Endometrial microvascular endothelial cells (primary cell): ENCODE results near the gene LMO2. TPM values are rescaled to one million over a fixed set of nuclear protein-coding genes. Genes with fewer than 3 reads are reported as not detected.
"Not testable (repeated sequence)": the region's sequence is repeated elsewhere in the genome, so short reads cannot be mapped to it uniquely, and the experiment has no call there.

Source experiments
- in situ Hi-C: cut with HindIII; loops from 2 replicates; pipeline ENCODE4 v1.10.0; 2017; ENCODE audit warnings: low sequenced_read_pairs, low pct_unique_long_range_greater_than_20kb; ENCODE audit errors: inconsistent ontology term
- total RNA-seq: library from RNA; depleted of rRNA; stranded (reverse); fragments of >200 nt; gene quantifications from one replicate; pipeline ENCODE4 v1.2.3, GENCODE V29; 2015; ENCODE audit errors: inconsistent ontology term

LMO2 gene
- total RNA-seq, 1 donor from 2014 or later: 7.7 TPM

DNA sequence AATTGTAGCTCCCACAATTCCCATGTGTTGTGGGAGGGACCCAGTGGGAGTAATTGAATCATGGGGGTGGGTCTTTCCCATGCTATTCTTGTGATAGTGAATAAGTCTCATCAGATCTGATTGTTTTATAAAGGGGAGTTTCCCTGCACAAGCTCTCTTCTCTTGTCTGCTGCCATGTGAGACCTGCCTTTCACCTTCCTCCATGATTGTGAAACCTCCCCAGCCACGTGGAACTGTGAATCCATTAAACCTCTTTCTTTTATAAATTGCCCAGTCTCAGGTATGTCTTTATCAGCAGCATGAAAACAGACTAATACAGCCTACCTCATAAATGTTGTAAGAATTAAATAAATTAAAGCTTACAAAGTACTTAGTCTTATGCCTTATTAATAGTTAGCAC lies 25.5 kb upstream of the LMO2 start:
- in situ Hi-C loops: not testable (repeated sequence)

DNA sequence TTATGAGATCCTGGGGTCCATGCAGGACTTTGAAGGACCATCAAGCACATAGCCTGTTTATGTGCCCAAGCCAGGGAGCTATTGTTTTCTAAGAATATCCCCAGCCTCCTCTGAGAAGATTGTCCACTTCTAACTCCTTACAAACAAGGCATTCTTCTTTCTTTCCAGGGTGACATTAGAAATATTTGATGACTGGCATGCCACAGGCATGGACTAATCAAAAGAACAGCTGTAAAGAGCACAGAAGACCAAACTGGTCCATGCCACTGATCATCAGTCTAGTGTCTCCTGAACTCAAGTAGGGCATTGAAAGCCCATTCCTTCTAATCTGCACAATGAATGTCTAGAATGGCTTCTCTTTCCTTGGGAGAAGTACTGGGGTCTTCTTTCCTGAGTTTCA lies 24.9 kb upstream of the LMO2 start:
- in situ Hi-C loops: no loop called here

DNA sequence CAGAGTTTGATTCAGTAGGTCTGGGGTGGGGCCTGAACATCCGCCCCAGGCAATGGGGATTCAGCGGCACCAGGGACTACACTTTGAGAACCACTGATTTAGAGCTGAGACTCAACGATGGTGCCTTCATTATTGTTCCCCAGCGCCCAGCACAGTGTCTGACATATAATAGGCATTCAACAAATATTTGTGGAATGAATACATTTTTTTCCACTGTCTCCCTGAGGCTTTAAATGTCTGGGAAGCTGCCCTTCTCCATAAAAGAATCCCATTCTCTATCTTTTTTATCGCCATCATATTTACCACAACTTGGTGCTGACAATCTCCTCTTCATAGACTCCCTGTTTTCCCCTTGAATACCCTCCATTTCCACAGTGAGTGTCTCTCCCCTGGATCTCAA lies 23.6 kb upstream of the LMO2 start:
- in situ Hi-C loops: no loop called here

DNA sequence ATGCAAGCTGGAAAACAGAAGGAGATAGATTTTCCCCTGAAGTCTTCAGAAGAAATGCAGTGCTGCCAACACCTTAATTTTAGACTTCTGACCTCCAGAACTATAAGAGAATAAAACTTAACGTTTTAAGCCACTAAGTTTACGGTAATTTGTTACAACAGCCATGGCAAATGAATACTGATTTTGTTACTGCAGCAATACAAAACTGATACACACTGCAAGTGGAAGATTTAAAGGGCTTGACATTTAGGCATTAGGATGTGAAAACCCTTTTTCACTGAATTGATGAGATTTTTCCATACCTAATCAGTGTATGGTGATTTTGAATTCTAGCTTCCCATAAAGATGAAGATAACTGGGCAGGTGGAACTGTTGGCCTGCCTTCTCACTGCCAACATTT lies 22.1 kb upstream of the LMO2 start:
- in situ Hi-C loops: no loop called here

DNA sequence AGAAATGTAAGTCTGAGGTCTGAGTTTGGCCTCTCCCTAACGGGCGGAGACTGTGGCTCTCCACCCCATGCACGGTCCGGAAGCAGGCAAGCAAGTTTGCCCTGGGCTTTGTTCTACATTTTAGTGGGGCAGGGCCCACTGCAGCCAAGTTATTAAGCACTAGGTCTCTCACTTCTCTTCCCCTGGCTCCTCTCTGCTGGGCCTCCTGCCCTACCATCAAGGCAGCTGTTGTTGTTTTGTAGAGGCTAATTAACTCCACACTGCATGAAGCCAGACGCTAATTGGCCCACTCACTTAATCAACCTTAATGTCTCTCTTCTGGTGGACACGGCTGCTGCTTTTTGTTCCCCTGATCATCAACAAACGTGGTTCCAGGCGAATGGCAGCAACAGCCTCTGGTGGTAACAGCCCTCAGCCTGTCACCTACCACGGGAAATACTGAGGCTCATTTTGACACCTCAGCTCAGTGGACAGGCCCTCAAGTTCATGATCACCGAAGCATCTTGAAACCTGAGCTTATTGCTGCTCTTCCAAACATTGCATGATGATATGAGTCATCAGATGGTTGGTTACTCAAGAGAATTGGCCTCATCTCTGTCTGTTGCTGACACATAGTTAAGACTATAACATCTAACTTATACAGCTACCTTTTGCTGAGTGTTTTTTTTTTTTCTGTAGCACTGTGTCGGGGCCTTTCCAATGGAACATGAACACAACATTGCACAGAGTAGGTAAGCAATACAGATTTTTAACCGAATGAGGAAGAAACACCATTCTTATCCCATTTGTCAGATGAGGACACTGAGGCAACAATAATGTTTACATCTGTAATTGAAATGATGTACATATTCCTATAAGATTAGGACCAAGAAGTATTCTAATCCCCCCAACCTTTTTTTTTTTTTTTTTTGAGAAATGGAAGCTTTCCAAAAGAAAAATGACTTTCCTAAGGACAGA lies 20.8 kb upstream of the LMO2 start:
- in situ Hi-C loops: no loop called here

DNA sequence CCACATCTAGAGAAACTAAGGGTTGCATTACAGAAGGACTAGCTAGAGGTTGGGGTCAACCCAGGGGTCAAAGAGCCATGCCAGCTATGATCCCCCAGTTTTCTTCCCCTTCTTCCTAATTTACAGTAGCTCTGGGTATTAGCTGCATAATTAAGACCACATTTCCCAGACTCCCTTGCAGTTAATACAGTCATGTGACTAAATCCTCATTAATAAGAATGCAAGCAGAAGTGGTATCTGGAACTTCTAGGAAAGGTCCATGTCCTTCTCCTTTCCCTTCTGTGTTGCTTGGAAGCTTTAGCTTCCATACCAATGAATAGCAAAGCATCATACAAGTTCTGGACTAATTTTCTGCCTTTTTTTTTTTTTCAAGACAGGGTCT lies 19.1 kb upstream of the LMO2 start:
- in situ Hi-C loops: no loop called here

DNA sequence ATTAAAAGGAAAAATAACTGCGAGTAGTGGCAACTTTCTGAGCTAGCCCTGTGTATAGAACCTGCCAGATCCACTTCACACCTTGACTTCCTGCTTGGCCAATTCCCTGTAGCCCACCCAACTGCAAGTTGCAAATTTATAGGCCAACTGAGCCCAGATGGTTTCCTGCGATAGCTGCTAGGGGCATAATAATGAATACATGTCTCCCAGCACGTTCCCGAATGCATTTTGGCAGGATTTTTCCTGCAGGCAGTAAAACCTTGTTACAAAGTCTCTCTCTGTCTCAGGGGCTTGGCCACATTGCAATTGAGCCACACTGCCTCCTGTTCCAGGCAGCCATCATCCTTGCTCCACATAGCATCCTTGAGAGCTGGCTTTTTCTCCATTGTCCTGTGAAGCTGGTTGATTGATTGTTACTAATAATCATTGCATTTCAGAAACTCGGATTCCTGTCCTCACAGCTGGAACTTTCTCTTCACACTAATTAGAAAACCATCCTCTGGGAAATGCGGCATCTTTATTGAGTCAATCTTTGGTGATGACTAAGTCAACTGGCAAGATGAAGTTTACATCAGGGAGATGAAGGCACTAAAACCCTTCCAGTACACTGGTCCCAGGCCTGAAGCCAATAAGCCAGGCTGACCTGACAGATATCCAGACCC lies 18.6 kb upstream of the LMO2 start:
- in situ Hi-C loops: no loop called here

DNA sequence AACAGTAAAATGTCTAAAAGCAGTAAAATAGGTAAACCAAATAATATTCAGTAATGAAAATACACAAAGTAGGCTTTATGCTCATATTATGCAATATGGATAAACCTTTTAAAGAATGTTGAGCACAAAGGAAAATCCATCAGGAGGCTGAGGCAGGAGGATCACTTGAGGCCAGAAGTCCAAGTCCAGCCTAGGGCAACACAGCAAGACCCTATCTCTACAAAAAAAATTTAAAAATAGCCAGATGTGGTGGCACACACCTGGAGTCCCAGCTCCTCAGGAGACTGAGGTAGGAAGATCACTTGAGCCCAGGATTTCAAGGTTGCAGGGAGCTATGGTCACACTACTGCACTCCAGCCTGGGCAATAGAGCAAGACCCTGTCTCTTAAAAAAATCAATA lies 17.7 kb upstream of the LMO2 start:
- in situ Hi-C loops: no loop called here

DNA sequence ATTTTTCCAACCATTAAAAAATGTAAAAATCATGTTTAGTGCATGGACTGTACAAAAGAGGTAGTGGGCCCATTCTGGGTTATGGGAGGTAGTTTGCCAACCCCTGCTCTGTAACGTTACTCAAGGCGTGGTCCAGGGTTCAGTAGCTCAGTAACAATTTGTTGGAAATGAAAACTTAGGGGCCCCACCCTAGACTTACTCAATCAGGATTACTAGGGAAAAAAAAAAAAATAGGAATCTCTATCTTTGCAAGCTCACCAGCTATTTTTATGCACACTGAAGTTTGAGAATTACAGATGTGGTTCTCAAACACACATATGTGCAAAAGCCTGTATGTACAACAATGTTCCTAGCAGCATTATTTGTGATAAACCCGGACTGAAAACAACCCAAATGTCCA lies 17.3 kb upstream of the LMO2 start:
- in situ Hi-C loops: no loop called here

DNA sequence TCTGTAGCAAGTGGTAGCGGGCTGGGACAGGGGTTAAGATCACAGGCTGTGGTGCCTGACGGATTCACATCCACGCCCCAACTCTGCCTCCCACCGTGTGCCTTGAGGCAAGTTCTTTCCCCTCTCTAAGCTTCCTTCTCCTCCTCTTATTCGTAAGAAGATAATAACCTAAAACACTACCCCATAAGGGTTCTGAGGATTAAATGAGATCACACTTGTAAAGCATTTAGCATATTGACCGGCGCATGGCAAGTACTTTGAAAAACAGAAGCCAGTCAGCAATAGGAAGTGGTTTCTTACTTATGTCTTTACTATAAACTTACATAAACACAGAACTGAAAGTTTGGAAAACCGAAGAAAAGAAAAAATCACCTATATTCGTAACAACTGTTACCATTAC lies 15.5 kb upstream of the LMO2 start:
- in situ Hi-C loops: no loop called here

DNA sequence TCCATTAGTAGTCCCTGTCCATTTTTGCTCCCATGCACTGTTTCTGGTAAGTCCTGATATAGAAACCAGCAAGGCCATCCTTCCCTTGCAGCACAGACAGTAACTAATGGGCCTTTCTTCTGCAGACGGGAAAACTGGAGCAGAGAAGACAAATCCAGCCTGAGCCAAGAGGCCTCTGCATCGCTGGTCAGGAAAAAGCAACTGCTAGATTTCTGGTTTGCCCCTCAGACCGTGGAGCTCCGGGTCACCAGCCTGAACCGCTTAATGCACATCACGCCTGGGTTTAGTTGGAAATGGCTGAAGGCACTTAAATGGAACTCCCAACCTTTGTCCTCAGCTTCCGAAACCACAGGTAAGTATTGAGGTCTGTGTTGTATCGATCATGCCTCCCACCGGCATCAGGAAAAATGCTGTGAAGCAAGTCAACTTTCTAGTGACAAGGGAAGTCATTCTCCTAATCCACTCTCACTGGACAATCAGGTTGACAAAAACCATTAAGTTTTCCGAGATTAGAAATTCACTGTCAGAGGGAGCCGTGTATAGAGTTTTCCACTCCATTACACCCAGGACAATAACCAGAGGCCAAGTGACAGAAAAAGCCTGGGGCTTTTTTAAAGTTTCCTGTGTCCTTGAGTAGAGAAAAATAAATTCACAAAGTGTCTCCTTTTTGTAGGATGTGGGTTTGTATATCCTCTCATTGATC lies 14.8 kb upstream of the LMO2 start:
- in situ Hi-C loops: no loop called here

DNA sequence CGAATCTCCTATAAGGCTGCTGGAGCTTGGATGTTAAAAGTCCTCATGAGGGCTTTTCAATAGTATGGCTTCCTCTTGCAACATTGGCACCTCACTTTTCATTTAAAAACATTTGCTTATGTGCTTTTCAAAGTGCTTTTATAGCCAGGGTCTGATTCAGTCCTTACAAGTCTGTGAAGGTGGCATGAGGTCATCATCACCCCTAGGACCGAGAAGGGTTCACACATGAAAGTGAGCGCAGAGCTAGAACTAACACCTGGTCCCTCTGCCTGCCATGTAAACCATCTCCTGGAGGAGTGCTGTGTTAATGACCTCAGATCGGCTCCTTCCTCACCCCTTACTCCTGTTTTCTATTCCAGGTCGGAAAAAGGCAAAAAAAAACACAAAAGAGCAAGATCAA lies 12.2 kb upstream of the LMO2 start:
- in situ Hi-C loops: no loop called here

DNA sequence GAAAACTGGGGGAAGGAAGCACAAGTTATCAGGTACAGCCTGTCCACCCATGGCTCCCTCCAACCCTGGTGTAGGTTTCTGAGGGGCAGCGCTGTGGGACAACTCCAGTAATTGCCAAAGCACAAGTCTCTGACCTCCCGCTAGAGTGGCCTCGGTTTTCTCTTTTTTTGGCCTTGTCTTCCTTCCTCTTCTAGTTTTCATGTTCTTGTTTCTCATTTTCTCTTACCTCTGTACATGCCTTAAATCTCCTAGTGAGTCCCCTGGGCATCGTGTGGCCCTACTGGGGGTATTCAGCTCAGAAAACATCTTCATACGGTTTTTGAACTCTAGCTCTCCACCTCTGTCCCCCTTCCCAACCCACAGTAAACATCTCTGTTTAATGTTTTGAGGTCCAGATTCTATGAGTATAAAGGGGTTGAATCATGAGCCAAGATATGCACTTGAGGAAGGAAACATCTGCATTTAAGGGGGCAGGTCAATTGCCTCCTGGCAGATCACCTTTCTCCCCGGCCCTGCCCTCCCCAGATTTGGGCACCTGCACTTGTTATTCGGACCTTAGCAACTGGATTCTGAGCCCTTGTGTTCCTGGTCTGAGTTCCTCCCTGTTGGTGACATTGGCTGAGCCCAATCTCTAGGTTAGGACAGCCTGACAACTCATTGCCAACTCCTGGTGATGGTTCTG lies 8.4 kb upstream of the LMO2 start:
- in situ Hi-C loops: no loop called here

DNA sequence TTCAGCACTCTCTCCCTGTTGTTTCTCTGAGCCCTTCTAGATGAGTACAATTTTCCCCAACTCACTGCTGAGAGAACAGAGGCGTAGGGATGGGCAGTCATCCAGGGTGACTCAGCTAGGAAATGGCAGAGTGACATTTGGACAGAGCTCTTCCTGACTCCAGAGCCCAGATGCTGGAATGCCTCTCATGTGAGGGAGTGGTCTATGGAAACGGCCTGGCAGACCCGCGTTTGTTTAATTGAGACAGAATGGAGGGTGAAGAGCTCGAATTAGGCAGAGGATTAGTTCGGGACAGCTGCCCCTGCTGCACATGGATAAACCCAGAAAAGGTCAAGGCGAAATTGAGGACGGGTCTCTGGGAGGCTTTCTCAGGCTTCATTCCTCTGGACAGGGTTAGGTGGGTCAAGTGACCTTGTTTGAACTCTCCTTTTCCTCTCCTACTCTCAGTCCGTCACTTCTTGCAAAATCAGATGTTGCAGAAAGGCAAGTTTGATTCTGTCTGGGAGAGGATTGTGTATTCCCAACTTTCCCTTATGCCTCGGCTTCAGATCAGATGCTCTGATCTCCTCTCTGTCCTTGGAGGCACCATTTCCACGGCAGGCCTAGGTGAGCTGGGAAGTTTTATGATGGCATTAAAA lies 7.6 kb upstream of the LMO2 start:
- in situ Hi-C loops: no loop called here

DNA sequence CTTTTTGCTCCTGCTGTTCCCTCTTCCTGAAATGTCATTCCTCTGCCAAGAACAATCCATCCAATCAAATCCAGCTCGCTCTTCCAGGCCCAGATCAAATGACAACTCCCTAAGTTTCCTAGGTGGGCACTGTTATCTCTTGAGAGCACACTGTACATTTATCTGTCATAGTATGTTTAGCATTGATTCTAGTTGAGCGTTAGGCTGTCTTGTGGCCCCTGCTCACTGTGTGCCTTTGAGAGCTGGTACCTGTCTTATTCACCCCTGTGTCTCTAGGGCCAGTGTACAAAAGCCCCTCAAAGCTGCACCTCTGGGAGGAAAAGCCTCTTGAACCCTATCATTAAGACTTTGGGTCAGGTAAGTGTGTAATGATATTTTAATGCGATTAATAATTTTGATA lies 7.1 kb upstream of the LMO2 start:
- in situ Hi-C loops: no loop called here

DNA sequence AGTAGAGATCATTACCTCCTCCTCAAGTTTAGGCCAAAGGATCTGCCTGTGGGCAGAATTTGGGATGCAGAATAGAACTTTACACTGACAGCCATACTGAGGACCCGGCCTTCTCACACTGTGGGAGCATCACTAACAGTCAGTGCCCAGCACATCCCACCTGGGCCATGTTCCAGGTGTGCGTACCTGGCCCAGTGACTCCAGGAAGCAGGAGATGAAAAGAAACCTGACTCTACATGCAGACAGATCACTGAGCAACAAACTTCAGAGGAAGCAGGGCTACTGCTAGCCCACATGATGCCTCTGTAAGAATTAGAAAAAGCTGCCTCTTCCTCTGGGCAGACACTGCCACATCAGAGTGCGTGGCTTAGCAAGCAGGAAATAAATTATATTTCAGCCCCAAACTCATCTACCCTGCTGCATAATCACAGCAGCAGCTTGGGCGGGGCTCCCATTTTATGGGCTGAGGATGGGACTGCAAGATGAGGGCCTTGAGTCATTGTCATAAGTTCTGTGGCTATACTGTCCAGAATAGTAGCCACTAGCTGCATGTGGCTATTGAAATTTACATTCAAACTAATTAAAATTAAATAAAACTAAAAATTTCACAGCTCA lies 6.0 kb upstream of the LMO2 start:
- in situ Hi-C loops: no loop called here

DNA sequence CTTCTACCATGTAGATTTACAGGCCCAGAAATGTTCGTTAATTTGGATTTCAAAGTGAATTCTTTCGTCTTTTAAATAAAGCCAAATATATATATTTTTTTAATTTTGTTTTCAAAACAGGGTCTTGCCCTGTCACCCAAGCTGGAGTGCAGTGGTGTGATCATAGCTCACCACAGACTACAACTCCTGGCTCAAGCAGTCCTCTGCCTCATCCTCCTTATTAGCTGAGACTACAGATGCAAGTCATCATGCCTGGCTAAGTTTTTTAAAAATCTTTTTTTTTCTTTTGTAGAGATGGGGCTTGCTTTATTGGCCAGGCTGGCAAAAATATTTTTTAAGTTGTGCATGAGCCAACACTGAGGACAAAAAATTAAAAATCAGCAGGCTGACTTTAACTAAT lies 5.0 kb upstream of the LMO2 start:
- in situ Hi-C loops: no loop called here

DNA sequence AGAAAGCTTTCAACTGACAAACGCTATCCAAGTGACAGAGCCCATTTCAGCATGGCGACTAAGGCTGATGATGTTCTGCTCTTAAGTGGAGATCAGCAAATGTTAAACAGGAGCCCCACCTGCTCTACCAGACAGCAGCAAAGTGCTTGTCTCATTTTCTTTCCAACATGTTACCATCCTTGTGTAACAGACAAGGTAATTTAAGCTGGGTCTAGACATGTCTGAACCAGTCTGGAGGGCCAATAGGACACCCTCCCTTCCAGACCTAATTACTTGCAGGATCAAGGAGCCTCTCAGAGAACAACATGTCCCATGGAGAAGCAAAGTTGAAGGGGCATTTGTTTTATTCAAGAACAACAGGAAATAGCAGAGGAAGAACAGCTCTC lies 3.9 kb upstream of the LMO2 start:
- in situ Hi-C loops: no loop called here

DNA sequence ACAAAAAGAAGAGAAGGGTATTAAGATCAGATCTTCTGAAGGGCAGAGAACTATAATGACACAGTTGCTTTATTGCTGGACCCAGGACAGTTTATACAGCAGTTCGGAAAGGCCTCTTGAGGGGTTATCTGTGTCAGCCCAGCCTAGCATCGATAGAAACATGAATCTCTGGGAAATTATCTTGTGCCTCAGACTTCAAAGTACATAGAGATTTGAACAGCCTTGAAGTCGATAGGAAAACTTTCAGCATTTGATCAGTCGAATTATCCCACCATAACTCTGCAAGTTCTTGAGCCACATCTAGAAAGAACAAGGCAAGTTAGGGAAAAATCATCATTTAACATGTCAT lies 2.5 kb upstream of the LMO2 start:
- in situ Hi-C loops: no loop called here
